NCI-H345 treated with DMSO at 0.1 percent for 48 hours (cell line): ENCODE data around the gene PNPO.
A peak's percentile ranks its signal among the peaks of the same experiment; 100 is the strongest.
"Not testable (repeated sequence)": the region's sequence is repeated elsewhere in the genome, so short reads cannot be mapped to it uniquely, and the experiment has no call there.

Experiments used
- DNase-seq: peaks from one replicate; lab custom pipeline; 2025; ENCODE audit not compliant: unreplicated experiment; lab: John Stamatoyannopoulos, UW

PNPO gene

DNA sequence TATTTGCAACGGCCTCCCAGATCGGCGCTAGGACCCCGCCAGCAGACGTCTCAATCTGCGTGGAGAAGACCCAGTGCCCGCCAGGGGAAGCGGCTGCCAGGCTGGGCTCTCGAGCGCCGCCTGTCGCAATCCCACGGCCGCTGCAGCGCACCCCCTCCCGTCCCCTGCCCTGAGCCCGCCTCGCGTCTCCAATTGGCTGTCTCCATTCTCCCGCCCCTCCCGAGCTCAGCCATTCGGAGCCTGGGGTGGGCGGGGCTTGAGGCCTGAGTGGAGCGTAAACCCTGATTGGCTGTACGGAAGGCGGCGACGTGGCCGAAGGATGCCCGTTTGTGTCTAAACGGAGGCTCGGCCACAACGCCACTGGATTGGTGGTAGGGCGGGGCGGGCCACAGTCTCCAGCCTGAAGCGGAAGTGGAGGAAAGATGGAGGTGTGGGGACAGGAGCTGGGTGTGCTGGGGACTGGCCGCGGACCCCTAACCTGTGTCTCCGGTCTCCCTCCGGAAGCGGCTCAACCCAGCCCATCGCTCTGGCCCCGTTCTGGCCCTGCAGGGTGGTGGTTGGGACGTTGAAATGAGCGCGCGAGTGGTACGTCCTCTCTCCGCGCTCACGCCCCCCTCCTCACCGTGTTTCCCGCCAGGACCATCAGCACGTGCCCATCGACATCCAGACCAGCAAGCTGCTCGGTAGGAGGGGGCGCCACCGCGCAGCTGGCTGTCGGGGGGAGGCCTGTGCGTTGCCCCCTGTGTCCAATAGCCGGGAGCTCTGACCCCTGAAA is 29.5 kb downstream of the PNPO start, which contains the start of gene CDK5RAP3:
TSS of gene CDK5RAP3 (plus strand) at position 389 of the 775 bp plus-strand sequence. CDS start at position 423, 34 bp downstream.
- peak; percentile 96 for DNase-seq

DNA sequence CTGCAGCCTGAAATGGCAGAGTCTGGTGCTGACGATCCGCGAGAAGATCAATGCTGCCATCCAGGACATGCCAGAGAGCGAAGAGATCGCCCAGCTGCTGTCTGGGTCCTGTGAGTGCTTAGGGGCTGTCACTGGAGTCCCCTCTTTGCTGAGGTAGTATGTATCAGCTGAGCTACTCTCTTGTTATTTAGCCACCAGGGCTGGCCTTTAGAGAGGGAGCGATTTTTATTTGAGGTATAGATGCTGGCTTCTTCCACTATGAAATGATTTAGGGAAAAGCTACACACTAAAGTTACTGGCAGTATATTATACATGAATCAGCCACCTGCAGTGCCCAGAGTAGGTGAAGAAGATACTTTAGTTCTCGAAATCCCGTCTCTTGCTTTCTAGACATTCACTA is 32.2 kb downstream of the PNPO start:
- peak; percentile 80 for DNase-seq

DNA sequence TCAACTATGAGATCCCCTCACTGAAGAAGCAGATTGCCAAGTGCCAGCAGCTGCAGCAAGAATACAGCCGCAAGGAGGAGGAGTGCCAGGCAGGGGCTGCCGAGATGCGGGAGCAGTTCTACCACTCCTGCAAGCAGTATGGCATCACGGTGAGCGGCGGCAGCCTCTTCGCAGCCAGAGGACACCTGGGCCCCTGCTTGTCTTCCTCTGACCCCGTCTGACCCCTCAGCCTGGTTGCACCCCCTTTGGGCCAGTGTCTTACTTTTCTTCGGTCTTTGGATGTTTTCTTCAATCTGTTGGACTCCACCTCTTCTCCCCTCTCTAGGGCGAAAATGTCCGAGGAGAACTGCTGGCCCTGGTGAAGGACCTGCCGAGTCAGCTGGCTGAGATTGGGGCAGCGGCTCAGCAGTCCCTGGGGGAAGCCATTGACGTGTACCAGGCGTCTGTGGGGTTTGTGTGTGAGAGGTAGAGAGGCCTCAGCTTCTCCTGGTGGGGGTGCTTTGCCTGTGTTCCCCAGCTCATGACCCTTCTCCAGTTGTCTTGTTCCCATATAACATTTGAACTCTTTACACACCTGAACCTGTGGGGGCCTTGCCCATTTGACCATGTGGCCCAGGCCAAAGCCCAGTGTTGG is 33.9 kb downstream of the PNPO start:
- no peak for DNase-seq

DNA sequence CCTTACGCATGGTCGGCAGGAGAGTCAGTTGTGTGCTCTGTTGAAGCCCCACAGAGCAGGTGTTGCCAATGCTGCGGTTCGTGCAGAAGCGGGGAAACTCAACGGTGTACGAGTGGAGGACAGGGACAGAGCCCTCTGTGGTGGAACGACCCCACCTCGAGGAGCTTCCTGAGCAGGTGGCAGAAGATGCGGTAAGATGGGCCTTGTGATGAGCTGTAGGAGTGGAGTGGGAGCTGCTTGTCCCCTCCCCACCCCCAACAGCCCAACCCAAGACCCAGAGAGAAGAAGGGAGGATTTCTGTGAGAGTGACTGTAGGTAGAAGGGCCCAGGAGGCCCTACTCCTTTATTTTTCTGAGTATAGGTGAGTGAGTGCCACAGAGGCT is 34.4 kb downstream of the PNPO start:
- DNase-seq, result no peak

DNA sequence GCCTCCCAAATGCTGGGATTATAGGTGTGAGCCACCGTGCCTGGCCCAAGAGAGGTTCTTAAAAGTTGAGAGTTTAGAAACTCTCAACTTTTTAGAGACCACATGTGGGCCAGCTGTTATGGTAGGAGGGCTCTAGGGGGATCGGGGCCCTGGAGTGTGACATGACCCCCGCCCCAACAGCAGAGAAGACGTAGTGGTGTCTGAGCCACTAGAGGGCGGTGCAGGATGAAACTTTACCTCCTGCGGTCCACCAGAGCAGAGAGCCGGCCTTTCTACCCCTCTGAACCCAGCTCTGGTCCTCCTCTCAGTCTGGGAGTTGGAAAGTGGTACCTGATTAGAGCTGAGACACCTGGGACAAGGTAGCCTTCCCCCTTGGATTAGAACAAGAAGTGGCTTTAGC is 37.0 kb downstream of the PNPO start:
- peak; percentile 4 for DNase-seq

DNA sequence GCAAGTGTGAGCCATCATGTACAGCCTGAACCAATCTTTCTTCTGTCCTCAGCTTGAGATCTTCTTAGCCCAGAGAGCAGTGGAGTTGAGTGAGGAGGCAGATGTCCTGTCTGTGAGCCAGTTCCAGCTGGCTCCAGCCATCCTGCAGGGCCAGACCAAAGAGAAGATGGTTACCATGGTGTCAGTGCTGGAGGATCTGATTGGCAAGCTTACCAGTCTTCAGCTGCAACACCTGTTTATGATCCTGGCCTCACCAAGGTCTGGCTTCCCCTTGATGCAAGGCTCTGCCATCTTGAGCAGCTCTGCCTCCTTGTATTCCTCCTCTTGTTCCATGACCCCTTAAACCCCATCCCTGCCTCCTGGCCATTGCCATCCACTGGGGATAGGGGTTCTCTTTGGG is 39.2 kb downstream of the PNPO start:
- DNase-seq, result no peak

DNA sequence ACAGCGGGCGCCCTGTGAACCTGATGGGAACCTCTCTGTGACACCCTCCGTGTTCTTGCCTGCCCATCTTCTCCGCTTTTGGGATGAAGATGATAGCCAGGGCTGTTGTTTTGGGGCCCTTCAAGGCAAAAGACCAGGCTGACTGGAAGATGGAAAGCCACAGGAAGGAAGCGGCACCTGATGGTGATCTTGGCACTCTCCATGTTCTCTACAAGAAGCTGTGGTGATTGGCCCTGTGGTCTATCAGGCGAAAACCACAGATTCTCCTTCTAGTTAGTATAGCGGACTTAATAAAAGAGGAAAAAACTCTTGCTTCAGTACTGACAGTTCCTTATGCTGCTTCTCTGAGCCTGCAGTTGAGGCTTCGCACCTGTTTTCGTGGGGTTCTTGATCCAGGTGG is 40.1 kb downstream of the PNPO start:
- DNase-seq, result no peak

DNA sequence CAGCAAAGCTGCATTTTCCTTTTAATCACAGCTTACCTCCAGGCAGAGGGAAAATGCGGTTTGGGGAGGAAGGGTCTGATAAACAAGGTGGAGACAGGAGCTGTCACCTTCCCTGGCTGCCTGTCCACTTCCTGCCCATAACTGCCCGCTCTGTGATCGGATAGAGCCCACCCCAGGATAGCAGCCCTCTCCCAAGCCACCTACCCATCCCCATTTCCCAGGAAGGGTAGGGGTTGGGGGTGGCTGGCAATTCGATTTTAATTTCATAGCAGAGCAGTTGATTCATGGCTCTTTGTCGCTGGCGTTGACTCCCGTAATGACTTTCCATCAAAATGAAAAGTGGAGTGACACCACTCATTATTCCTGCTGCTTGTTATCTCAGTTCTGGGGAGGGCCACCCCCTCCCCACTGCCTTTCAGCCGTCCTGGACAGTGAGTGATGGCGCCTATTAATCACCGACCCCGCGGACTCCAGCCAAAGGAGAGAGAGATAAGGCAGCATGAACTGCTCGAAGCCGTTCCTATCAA is 40.8 kb downstream of the PNPO start:
- no peak for DNase-seq

DNA sequence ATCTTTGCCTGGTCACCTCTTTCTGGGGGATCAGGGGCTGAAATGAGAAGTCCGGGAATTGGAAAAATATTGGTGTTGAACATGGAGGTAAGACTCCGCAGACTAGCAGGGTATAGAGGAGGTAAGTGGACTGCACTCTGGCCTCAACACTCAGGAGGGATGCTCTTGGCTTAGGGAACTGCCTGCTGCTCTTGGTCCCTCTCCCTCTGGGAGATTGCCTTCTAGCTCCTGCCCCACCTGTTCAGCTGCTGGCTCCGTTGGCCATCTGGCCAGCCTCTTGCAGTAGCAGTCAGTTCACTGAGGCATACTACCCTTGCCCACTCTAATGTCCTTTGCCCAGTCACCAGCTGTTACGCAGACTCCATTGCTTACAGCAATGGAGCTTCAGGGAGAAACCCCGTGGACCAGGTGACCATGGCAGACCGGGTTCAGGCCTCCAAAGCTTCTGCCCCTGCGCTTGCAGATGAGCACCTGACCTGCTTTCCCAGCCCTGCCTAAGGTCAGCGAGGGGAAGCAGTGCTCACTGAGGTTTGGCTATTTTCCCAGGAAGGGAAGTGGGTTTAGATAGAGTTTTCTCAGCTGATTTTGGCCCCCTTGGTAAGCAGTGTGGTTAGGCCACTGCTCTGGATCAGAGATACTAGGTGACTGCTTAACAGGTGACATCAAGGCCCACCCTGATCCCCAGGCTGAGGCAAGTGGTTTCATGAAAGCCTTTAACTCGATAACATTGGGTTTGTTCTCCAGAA is 41.4 kb downstream of the PNPO start:
- no peak for DNase-seq

DNA sequence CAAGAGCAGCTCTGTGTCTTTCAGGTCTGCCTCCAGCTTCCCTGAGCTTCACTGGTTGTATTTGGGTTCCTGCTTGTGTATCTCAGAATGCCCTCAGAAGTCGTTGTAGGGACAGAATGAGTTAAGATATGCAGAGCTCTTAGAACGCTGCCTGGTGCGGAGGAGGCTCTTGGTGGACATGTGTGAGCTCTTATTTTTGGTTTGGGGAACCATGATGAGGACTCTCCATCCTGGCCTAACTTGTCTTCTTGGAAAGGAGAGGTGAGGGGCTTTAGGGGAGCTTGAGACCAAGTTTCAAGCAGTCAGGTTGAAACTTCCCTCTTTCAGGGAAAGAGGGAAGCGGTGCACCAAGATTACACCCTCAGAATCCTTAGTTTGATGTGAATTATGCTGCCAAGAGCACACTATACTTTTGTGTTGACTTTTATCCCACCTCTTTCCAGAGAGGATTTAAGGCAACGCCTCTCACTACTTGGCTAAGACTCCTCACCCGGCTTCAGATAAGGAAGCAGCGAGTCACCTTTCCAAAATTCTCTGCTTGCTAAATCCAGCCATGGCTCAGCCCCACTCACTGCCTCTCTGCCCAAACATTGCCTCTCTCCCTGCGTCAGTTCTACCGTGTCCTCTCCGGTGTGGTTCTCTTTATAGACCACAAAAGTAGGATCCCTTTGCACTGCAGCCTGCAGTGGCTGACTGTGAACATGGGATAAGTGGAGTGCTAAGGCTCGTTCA is 42.3 kb downstream of the PNPO start:
- DNase-seq, result no peak

DNA sequence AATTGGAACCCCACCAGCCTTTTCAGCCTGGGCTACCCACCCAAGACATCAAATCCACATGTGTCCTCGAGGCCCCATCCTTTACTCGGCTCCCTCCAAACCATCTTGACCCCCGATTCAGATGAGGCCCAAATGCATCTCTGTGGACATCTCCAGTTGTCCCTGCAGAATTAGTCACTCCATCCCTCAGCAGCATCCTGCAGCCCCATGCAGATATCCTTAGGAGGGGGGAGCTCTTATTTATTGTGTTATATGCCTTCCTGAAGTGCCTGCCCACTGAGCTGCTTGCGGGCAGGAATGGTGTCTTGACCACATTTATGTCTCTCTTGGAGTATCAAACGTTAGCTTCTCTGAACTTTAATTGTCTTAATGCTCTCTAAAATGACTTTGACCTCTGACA is 45.1 kb downstream of the PNPO start:
- DNase-seq, result no peak

DNA sequence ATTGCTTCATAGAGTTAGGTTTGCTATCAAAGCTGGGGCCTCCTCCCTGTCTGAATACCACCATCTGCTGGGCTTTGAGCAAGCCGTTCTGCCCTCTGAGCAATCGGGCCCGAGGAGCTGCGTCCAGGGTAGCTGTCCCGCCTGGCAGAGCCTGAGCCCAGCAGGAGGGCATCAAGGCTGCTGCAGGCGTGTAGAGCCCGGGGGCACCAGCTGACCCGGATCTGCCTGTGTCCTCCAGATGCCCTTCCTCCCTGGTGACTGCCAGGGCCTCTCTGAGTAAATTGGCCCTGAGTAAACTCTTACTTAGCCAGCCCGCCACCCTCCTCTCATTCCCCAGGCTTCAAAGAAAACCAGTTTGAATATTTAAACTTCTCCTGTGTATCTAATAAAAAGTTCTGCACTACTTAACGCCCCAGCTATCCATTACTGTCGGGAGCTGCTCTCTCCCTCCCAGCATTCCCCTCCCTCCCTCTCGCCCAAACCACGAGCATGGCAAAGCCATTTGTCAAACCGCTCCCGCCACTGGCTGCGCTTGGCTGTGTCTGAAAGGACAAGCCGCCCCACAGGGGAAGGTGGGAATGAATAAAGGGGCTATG is 46.0 kb downstream of the PNPO start:
- DNase-seq, result peak; percentile 55

DNA sequence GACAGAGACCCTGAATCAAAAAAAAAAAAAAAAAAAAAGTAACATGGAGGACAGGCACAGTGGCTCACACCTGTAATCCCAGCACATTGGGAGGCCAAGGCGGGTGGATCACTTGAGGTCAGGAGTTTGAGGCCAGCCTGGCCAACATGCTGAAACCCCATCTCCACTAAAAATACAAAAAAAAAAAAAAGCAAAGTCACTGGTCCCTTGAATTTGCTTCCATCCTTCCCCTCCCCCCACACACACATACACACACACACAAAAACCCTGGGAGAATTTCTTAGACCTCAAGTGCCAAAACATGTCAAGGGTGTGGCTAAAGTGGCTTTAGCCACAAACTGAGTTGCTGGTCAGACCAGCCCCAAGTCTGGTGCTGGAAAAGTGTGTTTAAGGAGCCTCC is 47.1 kb downstream of the PNPO start:
- DNase-seq, result not testable (repeated sequence)

DNA sequence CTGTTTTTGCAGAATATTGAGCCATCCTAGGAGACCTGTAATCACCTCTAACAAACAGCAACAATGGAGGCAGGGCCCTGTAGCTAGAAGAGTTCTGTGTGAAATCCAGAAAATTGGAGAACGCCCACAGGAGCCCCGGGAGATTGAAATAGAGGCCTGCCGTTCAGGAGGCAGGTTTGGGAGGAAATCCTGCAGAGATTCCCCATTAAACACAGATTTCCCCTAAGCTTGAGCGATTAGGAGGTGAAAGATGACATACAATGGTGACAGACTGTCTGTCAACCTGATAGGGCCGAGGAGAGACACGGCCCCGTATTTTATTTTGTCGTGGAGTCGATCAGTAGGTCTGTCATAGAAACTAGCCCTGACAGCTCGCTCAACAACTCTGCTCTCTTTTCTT is 47.8 kb downstream of the PNPO start:
- no peak for DNase-seq

DNA sequence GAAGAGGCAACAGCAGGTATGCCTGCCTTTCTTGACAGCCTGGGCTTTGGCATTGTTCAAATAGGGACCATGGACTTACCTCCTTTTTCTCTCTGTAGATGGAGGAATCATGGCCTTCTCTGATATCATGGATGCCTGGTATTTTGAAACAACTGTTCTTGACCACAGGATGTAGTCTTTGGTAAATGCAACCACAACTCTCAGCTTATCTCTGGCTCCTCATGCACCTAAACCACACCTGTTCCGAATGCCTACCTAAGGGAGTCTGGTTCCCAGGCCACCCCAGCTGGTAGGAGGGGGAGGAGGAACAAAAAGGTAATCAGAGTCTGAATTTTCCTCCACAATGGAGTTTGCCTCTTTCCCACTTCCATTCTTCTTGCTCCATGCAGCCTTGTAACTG is 48.3 kb downstream of the PNPO start:
- no peak for DNase-seq

DNA sequence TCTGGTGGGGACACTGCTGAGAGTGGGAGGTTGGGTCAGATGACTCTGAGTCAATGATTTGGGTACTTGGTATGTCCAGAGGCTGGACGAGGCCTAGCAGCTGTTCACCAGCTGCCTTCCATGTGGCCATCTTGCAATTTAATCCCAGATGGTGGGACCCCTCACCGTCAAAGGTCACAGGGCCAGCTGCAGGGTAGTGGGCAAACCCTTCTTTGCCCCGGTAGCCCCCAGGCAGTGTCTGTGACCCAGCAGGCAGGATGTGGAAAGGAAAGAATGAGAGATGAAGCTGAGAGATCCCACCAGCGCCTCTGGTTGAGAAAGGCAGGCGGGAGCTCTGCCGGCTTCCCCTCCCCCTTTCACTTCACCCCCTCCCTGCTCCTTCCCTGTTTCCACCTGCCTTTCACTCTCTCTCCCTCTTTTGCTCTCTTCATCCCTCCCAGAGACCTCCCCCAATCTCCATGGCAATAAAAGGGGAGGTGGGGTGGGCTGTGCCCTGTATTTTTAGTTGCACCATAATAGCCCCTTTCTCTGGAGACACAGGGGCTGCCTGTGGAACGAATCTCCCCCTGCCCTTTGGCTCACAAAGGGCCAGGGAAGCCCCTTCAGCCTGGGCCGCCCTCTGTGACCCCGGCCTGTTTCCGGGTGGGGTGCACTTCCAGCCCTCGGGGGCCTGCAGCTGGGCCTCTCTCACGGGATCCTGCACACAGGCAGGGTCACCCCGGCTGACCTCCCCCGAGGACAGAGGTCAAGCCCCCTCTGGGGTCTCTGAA is 49.8 kb downstream of the PNPO start:
- DNase-seq, result no peak

DNA sequence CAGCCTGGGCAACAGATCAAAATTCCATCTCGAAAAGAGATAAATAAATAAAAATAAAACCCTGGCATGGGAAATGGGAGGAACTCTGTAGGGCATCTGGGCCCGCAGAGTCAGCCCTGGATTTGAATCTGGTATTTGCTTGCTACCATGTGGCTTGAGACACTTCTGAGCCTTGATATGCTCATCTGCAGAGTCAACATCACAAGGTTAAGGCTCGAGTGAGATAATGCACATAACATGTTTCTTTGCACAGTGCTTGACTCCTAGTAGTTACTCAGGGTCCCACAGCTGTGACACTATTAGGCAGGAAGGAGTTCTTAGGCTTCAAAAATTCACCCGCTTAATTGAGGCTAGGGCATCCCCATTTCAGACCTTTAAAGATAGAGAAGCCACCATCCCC is 50.8 kb downstream of the PNPO start:
- DNase-seq, result no peak

DNA sequence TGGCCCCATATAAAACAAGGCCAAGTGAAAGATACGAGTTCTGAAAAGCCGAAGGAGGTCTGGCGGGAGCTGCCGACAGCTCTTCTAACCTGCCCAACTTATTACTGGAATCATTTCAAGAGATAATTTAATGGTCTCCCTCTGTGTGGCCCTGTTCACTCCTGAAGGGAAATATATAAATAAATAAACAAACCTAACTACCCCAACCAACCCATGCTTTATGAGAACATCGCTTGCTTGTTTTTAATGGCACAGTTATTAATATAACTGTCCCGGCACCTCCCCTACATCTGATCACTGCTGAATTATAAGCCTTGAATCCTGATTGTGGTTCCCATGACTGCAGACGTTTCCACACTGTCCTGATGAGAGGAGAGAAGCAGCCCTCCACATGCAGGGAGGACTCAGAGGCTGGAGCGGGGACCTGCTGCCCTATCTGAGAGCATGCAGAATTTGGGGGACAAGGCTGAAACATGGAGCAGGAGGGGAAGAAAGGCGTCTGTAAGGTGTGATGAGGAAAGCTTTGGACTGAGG is 51.7 kb downstream of the PNPO start:
- DNase-seq, result no peak

DNA sequence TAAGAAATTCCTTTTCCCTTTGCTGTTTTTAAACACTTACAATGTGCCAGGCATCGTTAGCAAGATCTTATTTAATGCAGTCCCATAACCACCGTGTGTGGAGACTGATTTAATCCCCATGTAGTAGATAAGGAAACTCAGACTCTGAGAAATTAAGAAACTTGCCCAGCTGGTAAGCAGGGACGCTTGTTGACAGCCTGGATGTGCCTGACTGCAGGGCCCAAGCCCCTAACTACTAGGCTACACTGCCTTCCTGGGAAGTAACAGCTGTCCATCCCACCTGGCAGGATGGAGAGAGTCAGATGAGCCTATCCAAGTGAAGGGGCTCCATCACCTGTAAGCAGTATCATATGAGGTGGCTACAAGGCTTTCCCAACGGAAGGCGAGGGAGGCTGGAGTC is 52.6 kb downstream of the PNPO start:
- DNase-seq, result no peak

DNA sequence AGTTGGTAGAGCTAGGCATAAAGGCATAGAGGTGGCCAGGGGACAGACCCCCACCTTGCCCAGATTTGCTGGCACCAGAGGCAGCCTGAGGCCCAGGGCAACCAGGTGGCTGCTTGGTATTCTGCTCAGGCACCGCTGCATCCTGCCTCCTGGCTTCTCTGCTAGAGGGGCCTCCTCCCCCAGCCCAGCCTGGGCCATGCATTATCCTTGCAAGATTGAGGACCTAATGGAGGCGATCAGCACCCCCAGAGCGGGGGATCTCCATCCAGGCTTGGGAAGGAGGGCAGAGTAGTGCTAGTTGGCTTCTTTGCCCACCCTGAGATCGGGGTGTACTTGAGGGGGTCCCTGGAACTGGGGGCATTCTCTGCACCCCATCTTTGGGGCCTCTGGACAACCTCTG is 53.4 kb downstream of the PNPO start:
- DNase-seq, result no peak
